PC-9 (cell line): ENCODE results near the gene AKAP7.

ENCODE experiments used
- EZH2 ChIP-seq: fragments of 200-600 bp; sonication (generic); IDR thresholded peaks from 2 replicates; pipeline ENCODE4 v1.8.0; 2017; ENCODE audit warnings: antibody characterized with exemption, low read depth
- TF ChIP-seq, protein P1 (sequence below): fragments of 200-600 bp; sonication (generic); conservative IDR thresholded peaks from 2 replicates; pipeline ENCODE4 v1.6.1; 2017; ENCODE audit warnings: mixed run types, antibody characterized with exemption, mild to moderate bottlenecking, moderate library complexity

DNA sequence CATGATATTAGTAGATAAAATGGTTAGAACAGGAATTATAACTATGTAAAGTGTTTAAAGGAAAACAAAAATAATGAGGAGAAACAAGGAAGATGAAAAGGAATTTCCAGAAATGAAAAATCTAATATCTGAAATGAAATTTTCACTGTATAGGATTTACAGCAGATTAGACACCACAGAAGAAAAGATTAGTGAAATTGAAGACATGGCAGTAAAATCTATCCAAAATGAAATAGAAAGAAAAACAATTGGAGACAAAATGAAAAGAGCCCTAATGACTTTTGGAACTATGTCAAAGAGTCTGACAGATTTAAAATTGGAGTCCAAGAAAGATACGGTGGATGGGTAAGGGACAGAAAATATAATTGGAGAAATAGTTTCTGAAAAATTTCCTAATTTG is 174.2 kb downstream of the AKAP7 start:
- TF ChIP-seq, protein P1, sequence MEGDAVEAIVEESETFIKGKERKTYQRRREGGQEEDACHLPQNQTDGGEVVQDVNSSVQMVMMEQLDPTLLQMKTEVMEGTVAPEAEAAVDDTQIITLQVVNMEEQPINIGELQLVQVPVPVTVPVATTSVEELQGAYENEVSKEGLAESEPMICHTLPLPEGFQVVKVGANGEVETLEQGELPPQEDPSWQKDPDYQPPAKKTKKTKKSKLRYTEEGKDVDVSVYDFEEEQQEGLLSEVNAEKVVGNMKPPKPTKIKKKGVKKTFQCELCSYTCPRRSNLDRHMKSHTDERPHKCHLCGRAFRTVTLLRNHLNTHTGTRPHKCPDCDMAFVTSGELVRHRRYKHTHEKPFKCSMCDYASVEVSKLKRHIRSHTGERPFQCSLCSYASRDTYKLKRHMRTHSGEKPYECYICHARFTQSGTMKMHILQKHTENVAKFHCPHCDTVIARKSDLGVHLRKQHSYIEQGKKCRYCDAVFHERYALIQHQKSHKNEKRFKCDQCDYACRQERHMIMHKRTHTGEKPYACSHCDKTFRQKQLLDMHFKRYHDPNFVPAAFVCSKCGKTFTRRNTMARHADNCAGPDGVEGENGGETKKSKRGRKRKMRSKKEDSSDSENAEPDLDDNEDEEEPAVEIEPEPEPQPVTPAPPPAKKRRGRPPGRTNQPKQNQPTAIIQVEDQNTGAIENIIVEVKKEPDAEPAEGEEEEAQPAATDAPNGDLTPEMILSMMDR, result no peak
- TF ChIP-seq EZH2, result no peak
